NAMALWA (cell line): Measurements from ENCODE around the gene FRMD4A.
"Not testable (repeated sequence)": the region's sequence is repeated elsewhere in the genome, so short reads cannot be mapped to it uniquely, and the experiment has no call there.

ENCODE experiments used
- DNase-seq: peaks from one replicate; pipeline ENCODE4 v3.0.0-alpha.2; 2015; ENCODE audit warnings: low spot score

FRMD4A gene

DNA sequence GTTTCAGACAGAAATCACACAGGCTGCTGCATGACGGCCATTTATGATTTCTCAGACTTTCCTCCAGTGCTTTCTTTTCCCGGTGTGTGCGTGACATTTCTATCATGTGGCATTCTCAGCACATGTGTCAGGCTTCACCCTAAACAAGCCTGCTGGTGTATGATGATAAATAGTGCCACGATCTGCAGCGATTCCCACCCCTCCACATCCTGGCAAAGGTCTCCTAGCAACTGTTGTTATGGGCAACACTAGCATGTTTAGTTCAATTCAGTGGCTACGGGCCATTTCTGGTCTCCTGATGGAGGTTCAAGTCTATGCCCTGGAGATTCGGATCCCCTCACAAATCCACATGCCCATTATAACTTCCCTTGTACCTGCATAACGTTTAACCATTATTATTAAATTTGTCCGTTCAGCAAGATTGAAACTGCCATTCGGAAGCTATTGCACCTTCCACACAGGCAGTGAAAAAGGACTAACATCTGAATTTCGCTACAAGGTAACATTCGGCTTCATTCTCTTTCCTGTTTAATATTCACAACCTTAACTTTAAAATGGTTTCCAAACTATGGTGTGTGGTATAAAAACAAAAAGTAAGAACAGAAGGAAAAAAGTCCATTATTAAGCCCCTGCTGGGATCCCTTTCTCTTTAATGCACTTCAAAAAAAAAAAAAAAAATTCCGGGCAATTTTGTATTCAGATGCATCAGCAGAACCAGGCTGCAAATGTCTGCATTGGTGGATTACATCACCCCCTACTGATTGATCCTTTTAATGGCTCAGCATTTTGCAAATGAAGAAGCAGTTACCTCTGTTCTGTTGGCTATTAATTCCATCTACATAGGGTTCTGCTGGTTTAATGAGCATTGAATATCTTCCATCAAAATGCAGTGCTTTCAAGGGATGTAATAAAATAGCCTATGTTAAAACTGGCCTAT is 90.2 kb downstream of the FRMD4A start:
- no peak for DNase-seq

DNA sequence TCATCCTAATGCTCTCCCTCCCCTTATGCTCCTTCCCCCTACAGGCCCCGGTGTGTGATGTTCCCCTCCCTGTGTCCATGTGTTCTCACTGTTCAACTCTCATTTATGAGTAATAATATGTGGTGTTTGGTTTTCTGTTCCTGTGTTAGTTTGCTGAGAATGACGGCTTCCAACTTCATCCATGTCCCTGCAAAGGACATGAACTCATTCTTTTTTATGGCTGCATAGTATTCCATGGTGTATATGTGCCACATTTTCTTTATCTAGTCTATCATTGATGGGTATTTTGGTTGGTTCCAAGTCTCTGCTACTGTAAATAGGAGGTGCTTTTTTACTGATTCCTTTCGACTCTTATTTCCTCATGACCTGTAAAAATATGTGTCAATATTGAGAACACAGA is 92.1 kb downstream of the FRMD4A start:
- DNase-seq, result not testable (repeated sequence)

DNA sequence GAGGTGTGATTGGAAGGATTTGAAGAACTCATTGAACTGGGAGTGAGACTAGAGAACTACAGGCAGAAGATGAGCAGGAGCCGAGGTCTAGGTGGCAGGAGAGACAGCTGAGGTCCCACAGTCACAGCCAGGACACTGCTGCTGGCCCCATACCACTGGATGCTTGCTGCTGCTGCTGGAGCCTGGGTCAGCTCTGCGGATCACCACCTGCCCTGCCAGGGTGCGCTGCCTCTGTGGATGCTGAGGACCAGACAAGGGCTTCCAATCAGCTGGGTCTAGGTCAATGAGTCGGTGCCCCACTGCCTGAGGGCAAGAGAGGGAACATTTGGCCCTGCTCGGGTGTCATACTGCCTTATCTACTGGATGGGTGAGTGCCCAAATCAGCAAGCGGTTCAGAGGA is 94.4 kb downstream of the FRMD4A start:
- no peak for DNase-seq

DNA sequence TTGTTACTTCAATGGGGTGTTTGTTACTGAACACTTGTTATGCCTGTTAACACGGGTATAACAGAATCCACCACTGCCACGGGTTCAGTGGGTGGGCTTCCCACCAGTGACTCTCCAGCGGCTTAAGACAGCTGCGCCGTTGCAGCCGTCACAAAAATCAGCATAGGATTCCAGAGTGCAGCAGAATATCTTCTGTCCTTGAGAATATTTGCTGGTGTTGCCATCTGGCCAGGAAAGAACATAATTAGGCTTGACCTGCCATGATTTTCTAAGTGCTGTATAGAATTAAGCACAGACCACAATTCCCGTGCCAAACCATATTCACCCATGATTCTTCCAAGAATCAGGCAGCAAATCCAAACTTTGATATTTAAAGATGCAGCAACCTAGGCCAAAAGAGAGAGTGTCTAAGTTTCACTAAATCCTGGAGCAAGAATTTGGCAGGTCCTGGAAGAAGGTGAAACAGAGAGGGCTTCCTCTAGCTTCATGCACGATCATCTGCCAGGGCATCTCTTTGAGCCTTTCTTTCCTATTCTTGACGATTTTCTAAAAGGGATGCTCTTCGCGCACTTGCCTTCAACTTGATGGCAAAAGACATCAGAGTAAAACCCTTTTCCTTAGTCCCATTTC is 95.0 kb downstream of the FRMD4A start:
- DNase-seq, result no peak

DNA sequence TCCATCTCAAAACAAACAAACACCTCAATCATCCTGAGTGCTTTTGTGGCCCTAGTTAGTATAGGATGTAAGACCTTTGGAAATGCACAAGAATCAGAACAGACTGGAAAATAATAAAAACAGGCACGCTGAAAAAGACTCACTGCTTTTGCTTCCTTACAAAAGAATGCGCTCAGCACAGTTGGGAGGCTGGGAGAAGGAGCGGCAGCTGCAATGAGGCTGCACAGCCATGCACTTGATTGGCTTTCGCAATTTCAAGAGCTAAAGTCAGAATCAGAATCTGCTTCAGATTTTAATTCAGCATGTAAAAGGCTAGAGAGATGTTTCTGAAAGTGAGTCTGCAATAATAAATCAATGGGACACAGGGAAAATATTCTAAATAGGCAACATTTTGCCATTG is 97.2 kb downstream of the FRMD4A start:
- DNase-seq, result no peak

DNA sequence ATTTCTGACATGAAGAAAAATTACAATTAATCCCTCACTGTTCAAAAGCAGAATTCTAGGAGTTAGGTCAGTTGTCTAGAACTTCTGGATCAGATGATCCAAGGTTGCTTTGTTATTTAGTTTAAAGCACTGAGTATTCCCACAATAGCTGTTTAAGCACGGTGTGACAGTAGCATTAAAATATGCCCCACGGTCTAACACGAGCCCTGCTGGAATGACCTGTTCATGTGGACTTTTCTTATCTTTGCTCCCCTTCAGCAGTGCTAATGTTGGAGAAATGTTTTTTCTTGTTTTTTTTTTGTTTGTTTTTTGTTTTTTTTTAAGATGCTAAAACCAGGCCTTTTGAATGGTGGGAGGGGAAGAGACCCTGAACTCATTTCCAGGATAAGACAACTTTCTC is 101.9 kb downstream of the FRMD4A start:
- not testable (repeated sequence) for DNase-seq

DNA sequence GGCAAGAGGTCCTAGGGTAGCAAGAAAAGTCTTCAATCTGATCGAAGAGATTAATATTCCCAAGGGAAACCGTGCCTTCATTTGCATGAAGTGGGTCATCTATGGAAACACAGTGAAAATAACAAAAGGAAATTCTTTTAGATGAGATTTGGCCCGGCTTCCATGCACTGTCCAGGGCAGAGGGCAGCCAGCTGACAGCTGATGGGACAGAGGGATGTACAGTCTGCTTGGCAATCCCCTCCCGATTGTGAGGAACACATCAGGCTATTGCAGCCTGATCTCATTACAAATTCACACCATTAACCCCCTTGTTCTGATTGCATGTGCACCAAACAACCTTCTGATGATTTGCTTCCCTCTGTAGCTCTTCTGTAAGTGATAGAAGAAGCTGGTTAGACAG is 105.3 kb downstream of the FRMD4A start:
- DNase-seq, result no peak

DNA sequence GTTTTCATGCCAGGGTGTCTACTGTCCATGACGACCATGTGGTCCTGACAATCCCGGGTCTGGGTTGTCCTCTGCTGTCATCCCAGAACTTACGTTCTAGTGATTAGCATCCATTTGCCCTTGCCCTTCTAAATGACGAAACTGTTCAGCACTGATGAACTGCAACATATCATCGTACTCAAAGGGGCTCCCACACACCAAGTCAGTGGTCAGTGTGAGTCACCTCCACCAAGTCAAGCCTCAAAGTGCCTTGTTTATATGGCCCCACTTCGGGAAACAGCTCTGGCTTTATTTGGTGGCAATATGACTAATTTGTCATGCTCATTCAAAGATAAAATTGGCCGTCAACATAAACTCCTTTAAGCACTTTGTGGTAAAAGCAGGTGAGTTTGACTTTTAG is 110.7 kb downstream of the FRMD4A start:
- no peak for DNase-seq

DNA sequence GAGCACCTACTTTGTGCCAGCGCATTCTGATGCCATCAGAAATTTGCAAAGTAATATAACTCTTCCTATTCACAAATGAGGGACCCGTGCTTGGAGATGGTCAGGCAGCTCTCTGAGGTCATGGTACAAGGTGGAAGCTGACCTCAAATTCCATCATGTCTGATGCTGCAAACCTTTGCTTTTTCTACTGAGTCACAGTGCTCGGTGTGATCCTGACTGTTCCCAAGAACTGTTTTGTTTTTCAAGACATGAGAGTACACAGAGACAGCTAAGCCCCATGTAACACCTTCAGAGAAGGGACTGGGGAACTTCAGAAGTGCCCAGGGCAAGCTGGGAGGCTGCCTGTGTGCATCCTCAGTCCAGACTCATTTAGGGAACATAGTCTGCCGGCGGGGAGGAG is 111.3 kb downstream of the FRMD4A start:
- DNase-seq, result no peak

DNA sequence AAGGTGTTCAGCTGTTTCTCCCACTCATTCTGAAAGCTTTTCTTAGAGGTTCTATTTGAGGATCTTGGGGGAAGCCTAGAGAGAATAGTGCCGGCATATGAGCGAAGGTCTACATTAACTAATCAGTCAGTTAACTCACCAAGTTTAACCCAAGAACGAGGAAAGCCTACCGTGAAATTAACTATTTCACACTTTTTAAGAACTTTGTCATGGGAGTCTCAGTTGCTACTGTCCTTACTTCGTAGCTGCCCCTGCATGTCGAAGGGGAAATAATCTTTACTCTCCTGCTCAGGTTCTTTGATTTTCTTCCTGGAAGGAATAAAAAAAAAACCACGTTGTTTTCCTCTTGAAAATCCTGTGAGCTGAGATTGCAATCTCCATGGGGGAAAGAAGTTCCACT is 115.1 kb downstream of the FRMD4A start:
- DNase-seq, result no peak

DNA sequence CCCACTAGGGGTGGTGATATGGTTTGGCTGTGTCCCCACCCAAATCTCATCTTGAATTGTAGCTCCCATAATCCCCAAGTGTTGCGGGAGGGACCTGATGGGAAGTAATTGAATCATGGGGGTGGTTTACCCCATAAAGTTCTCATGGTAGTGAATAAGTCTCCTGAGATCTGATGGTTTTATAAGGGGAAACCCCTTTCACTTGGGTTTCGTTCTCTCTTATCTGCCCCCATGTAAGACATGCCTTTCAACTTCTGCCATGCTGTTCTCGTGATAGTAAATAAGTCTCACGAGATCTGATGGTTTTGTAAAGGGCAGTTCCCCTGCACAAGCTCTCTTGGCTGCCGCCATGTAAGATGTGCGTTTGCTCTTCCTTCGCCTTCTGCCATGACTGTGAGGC is 117.0 kb downstream of the FRMD4A start:
- DNase-seq, result not testable (repeated sequence)

DNA sequence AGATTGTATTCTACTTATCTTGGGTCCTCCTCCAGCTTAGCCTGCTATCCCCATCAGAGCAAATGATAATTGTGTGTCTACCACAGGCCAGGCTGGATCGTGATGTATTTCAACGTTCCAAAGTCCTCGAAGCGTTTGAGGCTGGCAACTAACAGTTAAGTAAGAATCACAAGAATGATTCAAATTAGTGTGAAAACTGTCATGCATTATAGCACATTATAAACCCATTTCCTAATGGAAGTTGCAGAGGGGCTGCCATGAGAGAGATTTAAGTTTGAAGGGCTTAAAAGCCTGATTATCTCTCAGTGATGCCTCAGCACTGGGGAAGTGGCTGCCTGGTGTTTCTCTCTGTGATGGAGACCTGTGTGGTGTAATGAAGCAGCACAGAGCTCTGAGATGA is 119.1 kb downstream of the FRMD4A start:
- no peak for DNase-seq

DNA sequence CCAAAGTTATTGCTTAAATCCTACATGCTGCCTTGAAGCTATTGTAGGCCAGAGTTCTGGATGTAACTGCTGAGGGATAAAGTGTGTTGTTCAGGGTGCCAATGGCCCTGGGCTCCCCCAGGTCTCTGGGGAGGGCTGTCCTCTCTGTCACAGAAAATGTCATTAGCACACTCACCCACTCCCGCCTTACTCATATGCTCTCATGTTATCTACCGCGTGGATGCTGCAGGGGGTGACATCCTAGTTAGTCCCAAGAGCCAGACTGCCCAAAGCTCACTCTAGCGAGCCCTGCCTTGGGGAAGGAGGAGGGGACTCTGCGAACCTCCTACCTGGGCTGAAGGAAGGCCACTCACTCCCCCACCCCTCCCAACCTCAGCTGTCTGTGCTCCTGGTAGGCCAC is 122.5 kb downstream of the FRMD4A start:
- no peak for DNase-seq

DNA sequence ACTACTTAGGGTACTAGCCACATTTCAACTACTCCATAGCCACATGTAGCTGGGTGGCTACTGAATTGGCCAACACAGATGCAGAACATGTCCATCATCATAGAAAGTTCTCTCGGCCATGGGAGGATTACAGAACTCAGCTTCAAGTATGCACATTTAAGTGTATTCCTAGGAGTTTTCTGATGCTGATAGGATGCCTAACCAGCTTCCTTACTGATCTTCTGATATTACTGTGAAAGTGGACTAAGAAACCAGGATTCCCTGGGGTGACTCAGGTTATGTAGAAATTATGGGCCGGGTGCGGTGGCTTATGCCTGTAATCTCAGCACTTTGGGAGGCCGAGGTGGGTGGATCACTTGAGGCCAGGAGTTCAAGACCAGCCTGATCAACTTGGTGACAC is 125.5 kb downstream of the FRMD4A start:
- no peak for DNase-seq

DNA sequence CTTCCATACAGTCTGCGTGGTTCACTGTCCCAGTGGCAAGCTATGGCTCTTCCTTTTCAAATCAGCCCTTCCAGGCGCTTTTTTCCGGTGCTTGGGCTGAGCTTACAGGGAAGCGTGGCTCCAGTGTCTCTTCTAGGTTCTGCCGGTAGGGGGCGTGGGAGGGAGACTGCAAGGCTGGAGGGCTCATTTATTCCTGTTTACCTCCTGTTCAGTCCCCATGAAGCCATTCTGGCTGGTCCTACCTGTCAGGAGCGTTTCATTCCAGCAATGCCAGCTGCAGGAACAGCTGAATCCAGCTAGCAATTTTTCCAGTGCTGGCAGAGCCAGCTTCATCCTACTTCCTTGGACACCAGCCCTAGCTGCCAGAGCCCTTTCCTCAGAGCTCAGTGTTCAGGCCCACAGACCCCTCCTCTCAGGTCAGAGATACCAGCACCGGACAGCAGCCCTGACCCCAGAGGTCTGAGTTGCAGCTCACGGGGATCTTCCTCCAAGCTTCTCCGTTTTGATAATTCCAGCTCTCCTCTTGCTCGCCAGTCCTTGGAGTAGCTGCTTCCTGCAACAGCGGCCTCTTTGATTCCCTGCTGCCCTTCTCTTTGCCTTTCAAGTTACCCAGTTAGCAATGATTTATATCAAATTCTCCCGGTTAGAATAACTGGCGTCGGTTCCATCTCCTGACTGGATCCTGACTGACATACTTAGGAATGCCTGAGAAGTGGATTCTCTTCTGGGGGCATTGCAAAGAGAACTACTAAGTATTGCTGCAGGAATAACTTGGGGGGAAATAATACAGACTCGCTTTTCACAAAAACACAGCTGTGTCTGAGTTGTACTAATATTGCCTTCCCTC is 129.8 kb downstream of the FRMD4A start:
- DNase-seq, result no peak

DNA sequence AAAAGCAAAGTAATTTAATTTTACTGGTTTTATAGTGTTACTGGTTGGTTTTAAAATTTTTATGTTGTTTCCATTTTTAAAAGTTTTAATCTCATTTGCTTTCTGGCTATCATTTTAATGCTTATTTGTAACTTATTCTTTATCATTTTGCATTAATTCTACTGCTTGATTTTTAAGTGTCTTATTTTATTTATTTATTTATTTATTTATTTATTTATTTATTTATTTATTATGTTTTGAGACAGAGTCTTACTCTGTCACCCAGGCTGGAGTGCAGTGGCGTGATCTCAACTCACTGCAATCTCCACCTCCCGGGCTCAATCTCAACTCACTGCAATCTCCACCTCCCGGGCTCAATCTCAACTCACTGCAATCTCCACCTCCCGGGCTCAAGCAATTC is 131.6 kb downstream of the FRMD4A start:
- not testable (repeated sequence) for DNase-seq

DNA sequence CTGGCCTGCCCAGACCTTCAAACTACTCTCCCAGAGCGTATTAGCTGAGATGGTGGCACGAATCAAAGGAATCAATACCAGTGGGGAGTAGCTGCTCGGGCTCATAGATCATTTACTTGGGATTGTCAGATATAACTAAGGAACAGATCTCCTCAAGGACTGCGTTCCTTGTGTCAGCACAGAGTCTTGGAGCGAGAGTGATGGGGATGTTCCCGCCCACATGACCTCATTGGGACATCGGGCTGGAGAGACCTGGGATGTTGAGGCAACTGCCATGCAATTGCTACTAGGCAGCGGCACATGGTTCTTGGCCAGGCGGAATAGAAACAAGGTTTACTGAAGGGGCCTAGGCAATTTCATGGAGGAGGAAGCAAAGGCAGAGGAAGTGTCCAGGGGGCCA is 132.6 kb downstream of the FRMD4A start:
- DNase-seq, result no peak

DNA sequence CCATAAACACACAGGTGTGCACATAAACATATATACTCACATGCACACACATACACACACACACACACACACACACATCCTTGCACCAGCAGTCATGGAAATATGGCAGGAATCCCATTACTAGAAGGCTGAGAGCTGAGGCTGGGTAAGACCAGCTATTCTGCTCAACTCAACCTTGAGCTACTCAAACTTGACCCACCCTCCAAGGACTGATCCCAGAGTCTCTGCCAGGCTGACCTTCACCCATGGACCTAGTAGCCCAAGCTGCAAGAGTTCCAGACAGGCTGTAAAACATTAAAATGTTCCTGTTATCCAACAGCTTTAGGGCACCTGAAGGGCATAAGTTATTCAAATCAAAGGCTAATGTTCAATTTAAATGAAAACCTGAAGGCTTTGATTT is 134.6 kb downstream of the FRMD4A start:
- DNase-seq, result no peak

DNA sequence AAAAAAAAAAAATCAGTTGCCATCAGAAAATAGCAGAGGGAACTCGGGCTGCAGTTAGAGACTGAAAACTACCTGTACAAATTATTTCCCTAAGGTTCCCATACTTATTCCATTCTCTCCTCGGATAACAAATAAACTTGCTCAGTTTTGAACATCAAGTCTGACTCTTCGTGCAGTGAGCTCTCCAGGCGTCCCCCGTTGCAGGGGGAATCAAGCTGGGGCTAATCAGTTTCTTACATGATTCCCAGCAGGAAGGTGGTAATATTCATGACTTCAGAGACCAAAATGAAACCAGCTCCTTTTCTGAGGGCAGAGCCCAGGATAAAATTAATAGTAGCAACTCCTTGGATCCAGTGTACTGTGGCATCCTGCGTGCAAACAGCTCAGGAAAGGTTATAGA is 135.3 kb downstream of the FRMD4A start:
- DNase-seq, result no peak

DNA sequence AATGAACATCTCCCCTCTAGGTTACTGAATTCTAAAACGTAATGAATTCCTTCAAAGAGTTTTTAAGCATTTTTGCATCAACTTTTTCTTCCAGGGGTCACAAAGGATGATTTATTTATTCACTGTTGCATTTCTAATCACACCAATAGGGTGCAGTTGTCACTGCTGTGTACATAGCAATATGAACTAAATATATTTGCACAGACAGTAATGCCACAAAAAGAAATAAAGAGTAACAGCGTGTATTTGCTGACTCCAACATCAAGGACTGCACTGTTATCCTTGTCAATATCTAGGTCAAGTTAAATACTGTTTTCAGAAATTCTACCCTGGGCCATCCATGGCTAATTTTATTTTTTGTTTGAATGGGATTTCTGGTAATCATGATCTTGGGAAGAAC is 138.0 kb downstream of the FRMD4A start:
- DNase-seq, result no peak

DNA sequence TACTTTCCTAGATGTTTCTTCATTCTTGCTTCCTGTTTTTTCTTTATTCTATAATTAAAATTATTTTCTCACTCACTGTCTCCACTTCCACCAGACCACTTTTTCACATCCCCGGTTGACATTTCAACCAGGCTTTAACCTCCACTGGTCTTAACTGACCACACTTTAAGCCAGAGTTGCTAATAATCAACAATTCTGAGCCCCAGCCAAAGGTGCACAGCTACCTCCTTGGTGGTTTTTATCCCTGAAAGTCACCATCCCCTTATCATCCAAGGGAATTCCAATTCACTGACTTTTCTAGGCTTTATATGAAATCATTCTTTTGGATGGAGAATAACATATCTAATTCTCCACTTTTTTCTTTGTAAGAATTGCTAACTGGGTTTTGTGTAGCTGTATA is 138.9 kb downstream of the FRMD4A start:
- no peak for DNase-seq

DNA sequence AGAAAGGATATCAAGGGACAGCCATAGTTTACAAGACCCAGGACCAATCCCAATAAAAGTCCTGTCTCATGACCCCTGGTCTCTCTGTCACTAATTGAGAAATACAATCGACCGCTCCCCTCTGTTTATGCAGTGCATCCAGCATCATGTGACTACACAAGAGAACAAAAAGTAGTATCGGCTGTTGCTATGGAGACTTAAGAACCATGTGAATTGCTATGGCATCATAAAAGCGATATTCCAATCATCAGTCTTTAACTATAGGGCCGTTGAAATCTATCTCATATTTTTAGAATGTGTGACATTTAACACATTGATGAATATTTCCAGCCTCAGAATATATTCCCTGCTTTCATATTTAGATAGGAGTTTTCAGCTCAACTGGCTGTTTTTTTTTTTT is 139.3 kb downstream of the FRMD4A start:
- DNase-seq, result no peak

DNA sequence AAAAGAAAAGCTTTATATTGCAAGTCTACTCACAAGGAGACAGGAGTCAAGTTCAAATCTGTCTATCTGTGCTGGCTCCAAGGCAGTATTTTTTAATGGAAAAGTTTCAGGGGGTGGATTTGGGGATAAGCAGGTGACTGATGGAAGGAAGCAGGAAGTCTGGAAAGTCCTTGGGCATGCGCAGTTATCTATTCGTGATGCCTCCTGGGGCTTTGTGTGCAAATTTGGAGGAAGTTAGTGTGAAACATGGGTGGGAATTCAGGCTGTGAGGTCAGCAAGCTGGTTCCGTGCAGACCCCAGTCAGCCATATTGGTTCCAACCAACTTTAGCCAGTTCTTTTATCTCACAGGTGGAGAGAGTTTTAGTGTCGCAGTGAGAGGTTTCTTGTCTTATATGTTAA is 140.0 kb downstream of the FRMD4A start:
- no peak for DNase-seq
